IMR-90 (cell line): ENCODE data around the gene REPS1. TPM values are rescaled to one million over a fixed set of nuclear protein-coding genes. Genes with fewer than 3 reads are reported as not detected.

Experiments used
- ATAC-seq: fragments of 200-7000 bp; cut with Tn5 transposase; 2 replicates; pipeline ENCODE4 v1.9.1; 2020; ENCODE audit warnings: low read depth, mild to moderate bottlenecking, moderate library complexity
- BruUV-seq: library from RNA; stranded (reverse); fragments of 400-500 nt; replicated peaks from 2 replicates; lab custom pipeline; 2021; lab: Mats Ljungman, UMichigan
- CTCF ChIA-PET: fragments of 300-600 bp; formaldehyde crosslinking; extraction: SDS; loops from one replicate; lab custom pipeline; 2021; ENCODE audit warnings: antibody characterized with exemption; lab: Yijun Ruan, JAX
- POLR2A ChIA-PET: fragments of 300-600 bp; sonication (Branson Sonifier 250); formaldehyde crosslinking; loops from one replicate; lab custom pipeline; 2022; ENCODE audit warnings: antibody characterized with exemption; ENCODE audit not compliant: unreplicated experiment; lab: Charles Lee
- DNase-seq: peaks from one replicate; pipeline ENCODE4 v3.0.0; 2013
- H2AFZ ChIP-seq: replicated peaks from 2 replicates; pipeline ENCODE3; 2013; ENCODE audit warnings: low read length, mild to moderate bottlenecking; ENCODE audit not compliant: poor library complexity
- H2AK5ac ChIP-seq: 2 replicates; pipeline ENCODE4 v1.6.1; 2013; ENCODE audit warnings: low read depth, low read length, inconsistent platforms
- H2AK9ac ChIP-seq: replicated peaks from 2 replicates; pipeline ENCODE3; 2013; ENCODE audit warnings: mild to moderate bottlenecking, low read depth, low read length, moderate library complexity; ENCODE audit not compliant: poor library complexity
- H2BK120ac ChIP-seq: 2 replicates; pipeline ENCODE4 v1.6.1; 2013; ENCODE audit warnings: low read depth, low read length, inconsistent platforms
- H2BK15ac ChIP-seq: 3 replicates; pipeline ENCODE4 v1.6.1; 2013; ENCODE audit warnings: low read depth, low read length, inconsistent platforms
- H2BK20ac ChIP-seq: 2 replicates; pipeline ENCODE4 v1.6.1; 2013; ENCODE audit warnings: low read depth, mild to moderate bottlenecking, inconsistent platforms, low read length, moderate library complexity
- H2BK5ac ChIP-seq: 2 replicates; pipeline ENCODE4 v1.6.1; 2013; ENCODE audit warnings: mild to moderate bottlenecking, low read depth, low read length, inconsistent platforms; ENCODE audit not compliant: poor library complexity, severe bottlenecking
- H3K14ac ChIP-seq: replicated peaks from 2 replicates; pipeline ENCODE4 v1.6.1; 2013; ENCODE audit warnings: low read depth, low read length, inconsistent platforms
- H3K18ac ChIP-seq: 2 replicates; pipeline ENCODE4 v1.6.1; 2013; ENCODE audit warnings: low read depth, low read length, control low read depth
- H3K23ac ChIP-seq: 2 replicates; pipeline ENCODE4 v1.6.1; 2013; ENCODE audit warnings: low read depth, low read length, inconsistent platforms
- H3K27ac ChIP-seq: 2 replicates; pipeline ENCODE4 v1.5.1; 2013; ENCODE audit warnings: mild to moderate bottlenecking, control low read depth, low read length; ENCODE audit not compliant: insufficient read depth
- H3K27me3 ChIP-seq: 2 replicates; pipeline ENCODE4 v1.6.1; 2013; ENCODE audit warnings: low read length; ENCODE audit not compliant: control insufficient read depth, insufficient read depth
- H3K36me3 ChIP-seq: 2 replicates; pipeline ENCODE4 v1.6.1; 2013; ENCODE audit warnings: low read length, mixed read lengths; ENCODE audit not compliant: control insufficient read depth, insufficient read depth
- H3K4ac ChIP-seq: 2 replicates; pipeline ENCODE4 v1.6.1; 2013; ENCODE audit warnings: low read depth, low read length, inconsistent platforms
- H3K4me1 ChIP-seq: 2 replicates; pipeline ENCODE4 v1.6.1; 2013; ENCODE audit warnings: low read length, mixed read lengths; ENCODE audit not compliant: control insufficient read depth, insufficient read depth
- H3K4me2 ChIP-seq: 2 replicates; pipeline ENCODE4 v1.6.1; 2013; ENCODE audit warnings: low read depth, mild to moderate bottlenecking, control low read depth, low read length, moderate library complexity
- H3K4me3 ChIP-seq: 2 replicates; pipeline ENCODE4 v1.5.1; 2013; ENCODE audit warnings: low read depth, mild to moderate bottlenecking, control low read depth, low read length, moderate library complexity; ENCODE audit not compliant: insufficient read depth
- H3K56ac ChIP-seq: 2 replicates; pipeline ENCODE4 v1.6.1; 2013; ENCODE audit warnings: low read length, inconsistent platforms; ENCODE audit not compliant: insufficient read depth; ENCODE audit errors: extremely low read depth
- H3K79me1 ChIP-seq, 2 experiments: 2 replicates each; pipeline ENCODE4 v1.6.1; 2013; ENCODE audit warnings: low read length in 2 of 2, inconsistent platforms in 1 of 2, low read depth in 1 of 2
- H3K9ac ChIP-seq: 2 replicates; pipeline ENCODE4 v1.6.1; 2013; ENCODE audit warnings: low read depth, low read length, control low read depth
- H3K9me1 ChIP-seq: 2 replicates; pipeline ENCODE4 v1.6.1; 2013; ENCODE audit warnings: low read length, inconsistent platforms; ENCODE audit not compliant: insufficient read depth
- H3K9me3 ChIP-seq: 2 replicates; pipeline ENCODE4 v1.6.1; 2013; ENCODE audit warnings: low read length; ENCODE audit not compliant: control insufficient read depth, insufficient read depth
- H4K20me1 ChIP-seq: 2 replicates; pipeline ENCODE4 v1.6.1; 2013; ENCODE audit warnings: low read length, inconsistent platforms; ENCODE audit not compliant: insufficient read depth
- H4K5ac ChIP-seq: 2 replicates; pipeline ENCODE4 v1.6.1; 2013; ENCODE audit warnings: mild to moderate bottlenecking, low read depth, low read length, control low read depth
- H4K8ac ChIP-seq, 2 experiments: 2 replicates each; pipeline ENCODE4 v1.6.1; 2013; ENCODE audit warnings: low read depth in 2 of 2, low read length in 2 of 2, control low read depth in 1 of 2, inconsistent platforms in 1 of 2
- H4K91ac ChIP-seq: 2 replicates; pipeline ENCODE4 v1.6.1; 2013; ENCODE audit warnings: low read depth, low read length, inconsistent platforms; ENCODE audit not compliant: insufficient read depth
- CEBPB ChIP-seq: IDR thresholded peaks from 2 replicates; pipeline ENCODE4 v1.6.1; 2012; ENCODE audit warnings: low read depth, low read length, improper control_type of control experiment
- CHD1 ChIP-seq: IDR thresholded peaks from 2 replicates; pipeline ENCODE4 v1.6.1; 2012; ENCODE audit warnings: low read depth, low read length, improper control_type of control experiment
- FOS ChIP-seq: fragments of 150-350 bp; IDR thresholded peaks from 2 replicates; pipeline ENCODE4 v1.6.1; 2016; ENCODE audit warnings: low read depth, low read length
- MAFK ChIP-seq: IDR thresholded peaks from 2 replicates; pipeline ENCODE4 v1.6.1; 2012; ENCODE audit warnings: low read depth, low read length, improper control_type of control experiment
- MAZ ChIP-seq: IDR thresholded peaks from 2 replicates; pipeline ENCODE4 v1.6.1; 2012; ENCODE audit warnings: low read depth, mild to moderate bottlenecking, low read length, improper control_type of control experiment, moderate library complexity, borderline replicate concordance
- NFE2L2 ChIP-seq: fragments of 150-350 bp; IDR thresholded peaks from 2 replicates; pipeline ENCODE4 v1.6.1; 2016; ENCODE audit warnings: low read depth, mild to moderate bottlenecking, low read length
- RAD21 ChIP-seq: IDR thresholded peaks from 2 replicates; pipeline ENCODE4 v1.6.1; 2012; ENCODE audit warnings: low read length, improper control_type of control experiment
- SMC3 ChIP-seq: fragments of 150-350 bp; IDR thresholded peaks from 2 replicates; pipeline ENCODE4 v1.6.1; 2016; ENCODE audit warnings: low read depth, mild to moderate bottlenecking, antibody characterized with exemption, low read length, moderate library complexity
- USF2 ChIP-seq: fragments of 150-350 bp; IDR thresholded peaks from 2 replicates; pipeline ENCODE4 v1.6.1; 2017; ENCODE audit warnings: mild to moderate bottlenecking, antibody characterized with exemption, low read length, low read depth
- dilution Hi-C: fragments of 300-500 bp; cut with HindIII; formaldehyde crosslinking; loops from one replicate; pipeline ENCODE4 v1.14.3; 2018; ENCODE audit warnings: low sequenced_read_pairs; ENCODE audit not compliant: unreplicated experiment
- in situ Hi-C: fragments of 300-500 bp; cut with MboI; formaldehyde crosslinking; loops from 3 replicates; pipeline ENCODE4 v1.14.3; 2019; ENCODE audit warnings: low sequenced_read_pairs, inconsistent platforms, mixed read lengths
- intact Hi-C: fragments of 100-400 bp; cut with micrococcal nuclease; formaldehyde crosslinking; loops from 2 replicates; pipeline ENCODE4 v1.10.0; 2022
- polyA plus RNA-seq, 3 experiments: library from polyadenylated mRNA; depleted of rRNA; stranded (reverse); fragments of >200 nt; gene quantifications; 2 replicates each; pipeline ENCODE4 v1.2.3, GENCODE V29; 2012; ENCODE audit warnings: low replicate concordance in 1 of 3
- total RNA-seq: library from RNA; depleted of rRNA; stranded (reverse); fragments of >200 nt; gene quantifications from 2 replicates; pipeline ENCODE4 v1.2.3, GENCODE V29; 2012
- TF ChIP-seq, protein P1 (sequence below): fragments of 150-350 bp; IDR thresholded peaks from 2 replicates; pipeline ENCODE4 v1.6.1; 2016; ENCODE audit warnings: low read depth, mild to moderate bottlenecking, low read length, moderate library complexity, borderline replicate concordance

Gene REPS1
- total and polyA plus RNA-seq, 2 of the 4 experiments (the other 2 are of a cell fraction): 21.9 to 24.2 TPM

GRCh38 chr6:138923561-138923960, 64.5 kb downstream of the REPS1 start:
- Histone ChIP-seq H3K27ac (no peak overlapping the region), H3K9me1 (no peaks in the 10 kb centered on the region), H3K4ac (no peak overlapping the region), H2BK120ac (no peak overlapping the region), H3K14ac (no peak overlapping the region), H4K8ac (no peak overlapping the region), H3K23ac (no peak overlapping the region), H2AK5ac (no peak overlapping the region), H3K18ac (no peak overlapping the region), H4K91ac (no peak overlapping the region), H3K4me3 (no peak overlapping the region), H3K4me2 (no peak overlapping the region), H3K36me3 (peaks cover 6% of the 10 kb centered on the region), H3K79me1 (no peaks in the 10 kb centered on the region; a peak in 1 of 4 replicates), H3K9ac (no peak overlapping the region), H3K56ac (no peak overlapping the region), H2AK9ac (no peak overlapping the region), H3K9me3 (no peaks in the 10 kb centered on the region), H3K27me3 (no peaks in the 10 kb centered on the region), H2BK5ac (no peak overlapping the region), H4K5ac (no peak overlapping the region), H2BK20ac (no peak overlapping the region), H2BK15ac (no peak overlapping the region), H4K20me1 (no peaks in the 10 kb centered on the region), H3K4me1 (no peaks in the 10 kb centered on the region), H2AFZ (no peak overlapping the region)
- no peak for TF ChIP-seq USF2
- no peak for TF ChIP-seq CHD1
- no peak for TF ChIP-seq RAD21
- no peak for TF ChIP-seq MAZ
- TF ChIP-seq CEBPB: no peak
- TF ChIP-seq NFE2L2: no peak
- TF ChIP-seq FOS: no peak
- no peak for TF ChIP-seq SMC3
- no peak for TF ChIP-seq MAFK
- TF ChIP-seq, protein P1, sequence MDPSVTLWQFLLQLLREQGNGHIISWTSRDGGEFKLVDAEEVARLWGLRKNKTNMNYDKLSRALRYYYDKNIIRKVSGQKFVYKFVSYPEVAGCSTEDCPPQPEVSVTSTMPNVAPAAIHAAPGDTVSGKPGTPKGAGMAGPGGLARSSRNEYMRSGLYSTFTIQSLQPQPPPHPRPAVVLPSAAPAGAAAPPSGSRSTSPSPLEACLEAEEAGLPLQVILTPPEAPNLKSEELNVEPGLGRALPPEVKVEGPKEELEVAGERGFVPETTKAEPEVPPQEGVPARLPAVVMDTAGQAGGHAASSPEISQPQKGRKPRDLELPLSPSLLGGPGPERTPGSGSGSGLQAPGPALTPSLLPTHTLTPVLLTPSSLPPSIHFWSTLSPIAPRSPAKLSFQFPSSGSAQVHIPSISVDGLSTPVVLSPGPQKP: no peak
- no peak for ATAC-seq
- dilution Hi-C loops (no loop called here), in situ Hi-C loops (no loop called here), intact Hi-C loops (no loop called here)
- no TSS peak for BruUV-seq
- POLR2A ChIA-PET: no interaction called here
- no peak for DNase-seq
- CTCF ChIA-PET: no interaction called here
